ENCODE results near the gene PDCD4.

GRCh38 chr10:110840923-110841428 lies 30.8 kb upstream of the PDCD4 start:
- TF ChIP-seq, protein P1, sequence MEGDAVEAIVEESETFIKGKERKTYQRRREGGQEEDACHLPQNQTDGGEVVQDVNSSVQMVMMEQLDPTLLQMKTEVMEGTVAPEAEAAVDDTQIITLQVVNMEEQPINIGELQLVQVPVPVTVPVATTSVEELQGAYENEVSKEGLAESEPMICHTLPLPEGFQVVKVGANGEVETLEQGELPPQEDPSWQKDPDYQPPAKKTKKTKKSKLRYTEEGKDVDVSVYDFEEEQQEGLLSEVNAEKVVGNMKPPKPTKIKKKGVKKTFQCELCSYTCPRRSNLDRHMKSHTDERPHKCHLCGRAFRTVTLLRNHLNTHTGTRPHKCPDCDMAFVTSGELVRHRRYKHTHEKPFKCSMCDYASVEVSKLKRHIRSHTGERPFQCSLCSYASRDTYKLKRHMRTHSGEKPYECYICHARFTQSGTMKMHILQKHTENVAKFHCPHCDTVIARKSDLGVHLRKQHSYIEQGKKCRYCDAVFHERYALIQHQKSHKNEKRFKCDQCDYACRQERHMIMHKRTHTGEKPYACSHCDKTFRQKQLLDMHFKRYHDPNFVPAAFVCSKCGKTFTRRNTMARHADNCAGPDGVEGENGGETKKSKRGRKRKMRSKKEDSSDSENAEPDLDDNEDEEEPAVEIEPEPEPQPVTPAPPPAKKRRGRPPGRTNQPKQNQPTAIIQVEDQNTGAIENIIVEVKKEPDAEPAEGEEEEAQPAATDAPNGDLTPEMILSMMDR (IDR thresholded peaks at IDR 0.05), result no peak
- TF ChIP-seq ZFX (IDR thresholded peaks at IDR 0.05; ENCODE audit: borderline replicate concordance), result no peak

Data from 22Rv1 (cell line).